NCI-H1417 treated with DMSO at 0.1 percent for 48 hours (cell line): Measurements from ENCODE around the gene OLA1.

Experiments used
- DNase-seq: peaks from one replicate; lab custom pipeline; 2025; lab: John Stamatoyannopoulos, UW

OLA1 gene

DNA sequence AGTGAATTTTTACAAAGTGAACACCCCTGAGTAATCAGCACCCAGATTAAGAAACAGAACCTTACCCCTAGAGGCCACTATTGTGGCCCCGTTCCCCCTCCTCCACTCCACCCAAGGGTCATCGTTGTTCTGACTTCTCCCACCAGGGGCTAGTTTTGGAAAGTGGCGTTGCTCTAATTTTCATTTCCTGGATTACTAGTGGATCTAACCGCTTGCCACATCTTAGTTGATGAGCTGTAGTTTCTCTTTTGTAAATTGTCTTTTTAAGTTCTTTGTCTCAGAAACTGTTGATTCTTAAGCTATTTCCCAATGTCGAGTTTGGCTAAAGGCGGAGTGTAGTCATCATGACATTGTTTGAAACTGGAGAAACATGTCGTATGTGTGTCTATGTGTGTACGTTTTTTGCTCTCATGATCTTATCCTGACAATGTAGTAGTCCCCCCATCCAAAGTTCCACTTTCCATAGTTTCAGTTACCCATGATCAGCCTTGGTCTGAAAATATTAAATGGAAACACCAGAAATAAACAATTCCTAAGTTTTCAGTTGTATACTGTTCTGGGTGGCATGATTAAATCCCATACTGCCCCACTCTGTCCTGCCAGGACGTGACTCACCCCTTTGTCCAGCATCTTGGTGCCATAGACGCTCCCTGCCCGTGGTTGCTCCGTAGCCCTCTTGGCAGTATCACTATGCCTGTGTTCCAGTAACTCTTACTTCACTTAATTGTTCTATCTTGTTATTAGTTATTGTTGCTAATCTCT, 212.2 kb downstream of the OLA1 start:
- DNase-seq, result no peak

DNA sequence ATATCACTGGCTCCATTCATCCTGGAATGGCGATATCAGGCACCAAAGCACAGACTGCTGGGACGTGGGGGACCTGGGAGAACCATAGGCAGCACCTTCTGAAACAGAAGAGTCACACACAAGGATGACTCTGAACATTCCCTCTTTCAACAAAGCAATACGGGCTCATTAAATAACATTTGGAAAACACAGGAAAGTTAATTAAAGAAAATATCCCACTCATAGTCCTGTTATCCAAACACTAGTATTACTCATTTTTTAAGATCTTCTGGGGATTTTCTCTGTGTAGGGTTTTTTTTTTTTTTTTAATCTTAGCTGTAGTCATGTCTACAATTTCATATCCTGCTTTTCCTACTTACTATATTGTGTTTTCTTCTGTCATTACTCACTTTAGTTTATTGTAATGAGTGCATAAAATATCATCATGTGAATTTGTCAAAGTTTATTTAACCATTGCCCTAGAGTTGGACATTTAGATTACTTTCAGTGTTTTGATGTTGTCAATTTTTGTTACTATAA, 213.2 kb downstream of the OLA1 start:
- DNase-seq, result no peak

DNA sequence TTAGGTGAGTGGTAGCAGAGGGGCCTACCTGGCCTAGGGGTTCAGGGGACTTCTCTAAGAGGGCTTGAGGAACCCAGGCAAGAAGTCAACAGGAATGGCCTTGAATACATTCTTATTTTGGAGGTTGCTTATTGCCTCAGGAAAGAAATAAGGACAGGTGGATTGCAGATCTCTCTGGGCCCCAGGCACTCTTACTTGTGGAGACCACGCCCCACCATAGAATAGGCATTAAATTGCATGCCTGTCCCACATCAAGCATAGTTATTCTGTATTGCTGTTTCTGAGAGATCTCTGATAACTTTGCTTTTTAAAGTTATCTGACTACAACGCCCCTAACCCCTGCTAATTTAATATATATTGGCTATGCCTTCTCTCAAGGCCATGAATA, 215.2 kb downstream of the OLA1 start:
- DNase-seq, result no peak

DNA sequence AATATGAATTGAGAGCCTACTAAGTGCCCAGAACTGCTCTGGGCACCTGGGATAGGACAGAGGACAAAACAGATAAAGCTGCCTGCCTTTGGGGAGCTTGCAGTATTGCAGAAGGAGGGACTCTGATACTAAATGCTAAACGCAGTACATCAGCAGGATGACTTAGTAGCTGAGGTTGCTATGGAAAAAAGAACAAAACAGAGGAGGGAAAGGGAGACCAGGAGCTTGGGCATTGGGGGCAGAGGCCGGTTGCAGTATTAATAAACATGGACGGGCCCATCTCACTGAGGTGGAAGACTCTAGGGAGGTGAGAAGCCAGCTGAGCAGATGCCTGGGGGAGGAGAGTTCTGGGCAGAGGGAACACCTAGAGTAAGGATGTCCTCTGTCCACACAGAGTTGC, 217.1 kb downstream of the OLA1 start:
- DNase-seq, result no peak

- DNase-seq, result no peak
Measured at GRCh38 chr2:174028935-174029334, 219.4 kb downstream of the OLA1 start.

- no peak for DNase-seq
Measured at GRCh38 chr2:174027956-174028355, 220.4 kb downstream of the OLA1 start.

GRCh38 chr2:174026122-174026845, 222.0 kb downstream of the OLA1 start:
- DNase-seq, result no peak

- DNase-seq, result no peak
Measured at GRCh38 chr2:174025271-174026121, 222.8 kb downstream of the OLA1 start.

DNA sequence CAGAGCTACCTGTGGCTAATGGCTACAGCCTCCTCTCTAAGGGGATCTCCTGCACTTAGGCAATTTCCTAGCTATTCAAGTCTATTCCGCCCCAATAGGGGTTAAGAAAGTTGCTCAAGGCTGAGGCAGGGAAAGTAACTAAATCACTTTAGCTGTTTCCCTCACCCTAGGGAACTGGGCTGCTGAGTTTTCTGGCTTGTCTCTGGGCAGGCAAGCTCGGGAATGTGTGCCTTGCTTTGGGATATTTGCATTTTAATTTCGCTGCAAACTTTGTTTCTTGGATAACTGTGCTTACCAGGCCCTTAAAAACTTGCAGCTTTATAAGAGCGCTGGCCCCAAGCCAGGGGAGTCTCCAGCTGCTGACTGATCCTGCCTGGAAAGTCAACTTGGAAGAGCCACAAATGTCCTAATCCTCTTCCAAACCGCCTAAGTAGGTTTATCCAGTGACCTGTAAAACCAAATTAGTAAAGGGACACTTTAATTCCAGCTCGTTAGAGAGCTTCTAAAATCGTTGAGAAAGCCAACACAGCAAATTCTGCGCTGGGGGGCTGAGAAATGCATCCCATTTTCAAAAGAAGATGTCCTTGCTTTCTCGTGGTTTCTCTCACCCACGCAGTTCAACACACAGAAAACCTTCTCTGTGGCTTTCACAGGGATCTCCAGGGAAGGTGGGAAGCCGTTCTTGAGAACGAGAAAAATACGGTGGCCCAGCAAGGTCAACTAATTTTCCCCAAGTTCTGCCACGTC, 223.6 kb downstream of the OLA1 start:
- DNase-seq, result no peak

GRCh38 chr2:174023591-174024523, 224.5 kb downstream of the OLA1 start:
- DNase-seq, result no peak
